ENCODE data around the gene PDC. TPM values are rescaled to one million over a fixed set of nuclear protein-coding genes. Genes with fewer than 3 reads are reported as not detected.
"Not testable (repeated sequence)": the region's sequence is repeated elsewhere in the genome, so short reads cannot be mapped to it uniquely, and the experiment has no call there.

Gene PDC
- total and polyA plus RNA-seq, 5 experiments from 2014 or later, result not detected

- H3K4me1 Mint-ChIP-seq, result no peaks in the 10 kb centered on the region
Observed at GRCh38 chr1:186486061-186486460, 25.1 kb upstream of the PDC start.

GRCh38 chr1:186483561-186483960 lies 22.6 kb upstream of the PDC start:
- H3K27me3 Mint-ChIP-seq, result peaks cover 0 to 4% (median 0%) of the 10 kb centered on the region in 5 donors
- no peak overlapping the region for H3K4me3 Mint-ChIP-seq
- ATAC-seq, result no peak
- no peaks in the 10 kb centered on the region for H3K36me3 Mint-ChIP-seq
- H3K9me3 Mint-ChIP-seq, result no peaks in the 10 kb centered on the region
- no peaks in the 10 kb centered on the region for H3K4me1 Mint-ChIP-seq
- H3K27ac Mint-ChIP-seq, result no peak overlapping the region
- POLR2A ChIA-PET, result no interaction called here
- no peak for DNase-seq

More at GRCh38 chr1:186486061-186486460, 25.1 kb upstream of the PDC start:
- peaks cover 0 to 4% (median 0%) of the 10 kb centered on the region in 5 donors for H3K27me3 Mint-ChIP-seq
- ATAC-seq (no peak), DNase-seq (no peak)
- no peaks in the 10 kb centered on the region for H3K9me3 Mint-ChIP-seq
- H3K36me3 Mint-ChIP-seq, result no peaks in the 10 kb centered on the region
- POLR2A ChIA-PET, result no interaction called here
- H3K27ac Mint-ChIP-seq, result no peak overlapping the region
- no peak overlapping the region for H3K4me3 Mint-ChIP-seq

DNA sequence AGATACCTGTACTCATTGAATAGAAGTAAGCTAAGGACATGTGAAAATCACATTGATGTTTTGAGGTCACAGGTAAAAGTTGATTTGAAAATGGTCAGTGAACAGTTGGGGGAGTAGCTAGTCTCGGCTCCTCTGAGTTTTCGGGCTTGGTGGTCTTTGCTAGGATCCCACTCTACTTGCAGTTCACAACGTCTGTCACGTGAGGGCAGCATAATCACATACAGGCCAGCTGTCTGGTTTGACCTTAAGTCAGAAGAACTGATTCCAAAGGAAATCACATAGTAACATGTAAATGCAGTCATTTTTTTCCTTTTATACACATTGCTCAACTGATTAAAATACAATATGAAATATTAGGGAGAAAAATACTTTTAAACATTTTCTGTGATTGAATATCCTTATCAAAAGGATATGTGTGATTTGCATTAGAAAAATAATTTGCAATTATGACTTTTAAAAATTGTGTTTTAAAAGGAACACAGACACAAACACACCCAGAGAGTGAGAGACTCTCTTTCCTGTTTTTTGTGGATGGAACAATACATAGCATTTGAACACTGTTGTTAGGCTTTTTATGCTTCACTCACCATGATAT lies 21.8 kb upstream of the PDC start:
- H3K27me3 Mint-ChIP-seq, result peaks cover 0 to 4% (median 0%) of the 10 kb centered on the region in 5 donors
- no peaks in the 10 kb centered on the region for H3K9me3 Mint-ChIP-seq
- peak; percentile 2 to 66 (median 34) for DNase-seq
- no peaks in the 10 kb centered on the region for H3K4me1 Mint-ChIP-seq
- ATAC-seq, result peak in 1 of 2 donors; percentile 33
- H3K27ac Mint-ChIP-seq, result no peak overlapping the region
- no peak overlapping the region for H3K4me3 Mint-ChIP-seq
- no peaks in the 10 kb centered on the region for H3K36me3 Mint-ChIP-seq
- POLR2A ChIA-PET, result no interaction called here

DNA sequence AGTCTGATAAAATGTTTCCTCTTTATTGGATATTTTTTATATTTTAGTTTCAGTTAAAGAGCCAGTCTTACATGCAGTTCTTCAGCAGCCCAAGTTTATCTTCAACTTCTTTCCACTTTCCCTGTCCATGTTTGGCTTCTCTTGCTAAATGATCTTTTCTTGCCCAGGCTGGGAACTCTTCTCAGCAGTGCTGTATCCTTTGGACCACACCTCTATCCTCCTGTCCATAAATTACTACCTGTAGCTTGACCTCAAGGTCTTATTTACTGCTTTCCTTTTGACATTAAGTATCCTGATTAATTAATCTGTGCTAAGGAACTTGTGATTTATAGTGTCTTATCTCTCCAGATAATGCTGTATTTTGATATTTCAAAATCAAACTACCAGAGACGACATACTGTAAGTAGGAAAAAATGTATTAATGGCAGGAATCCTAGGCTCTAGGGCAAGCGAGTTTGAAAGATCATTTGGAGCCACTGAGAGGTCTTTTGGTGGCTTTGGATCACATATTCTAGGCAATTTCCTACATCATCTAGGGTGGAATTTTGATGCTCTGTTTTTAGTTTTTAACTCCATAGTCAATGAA lies 20.5 kb upstream of the PDC start:
- POLR2A ChIA-PET, result no interaction called here
- DNase-seq, result no peak
- ATAC-seq, result no peak
- Mint-ChIP-seq H3K4me3 (no peak overlapping the region), H3K27ac (no peak overlapping the region), H3K4me1 (no peaks in the 10 kb centered on the region), H3K36me3 (no peaks in the 10 kb centered on the region), H3K9me3 (no peaks in the 10 kb centered on the region), H3K27me3 (peaks cover 0 to 4% (median 0%) of the 10 kb centered on the region in 5 donors)

DNA sequence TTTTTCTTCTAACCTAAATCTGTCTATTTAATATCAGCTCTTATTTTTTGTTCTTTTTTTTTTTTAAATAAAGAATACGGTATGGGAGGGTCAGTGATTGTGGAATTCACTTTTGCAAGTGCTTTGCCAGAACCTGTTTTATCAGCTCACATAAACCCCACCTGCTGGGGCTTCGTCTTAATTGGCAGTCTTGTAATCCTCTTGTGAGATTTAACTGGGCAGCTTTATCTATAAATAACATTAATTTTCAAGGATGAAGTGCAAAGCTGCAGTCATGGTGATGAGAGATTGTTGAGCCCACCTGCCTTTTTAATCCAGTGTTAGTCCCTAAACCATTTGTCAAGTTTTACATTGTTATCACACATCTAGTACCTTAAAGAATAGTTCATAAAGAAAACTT lies 18.2 kb upstream of the PDC start:
- H3K27me3 Mint-ChIP-seq, result no peaks in the 10 kb centered on the region
- no peak overlapping the region for H3K27ac Mint-ChIP-seq
- no peaks in the 10 kb centered on the region for H3K4me1 Mint-ChIP-seq
- no peak overlapping the region for H3K4me3 Mint-ChIP-seq
- H3K9me3 Mint-ChIP-seq, result no peaks in the 10 kb centered on the region
- ATAC-seq (no peak), DNase-seq (no peak)
- H3K36me3 Mint-ChIP-seq, result no peaks in the 10 kb centered on the region
- POLR2A ChIA-PET, result no interaction called here

DNA sequence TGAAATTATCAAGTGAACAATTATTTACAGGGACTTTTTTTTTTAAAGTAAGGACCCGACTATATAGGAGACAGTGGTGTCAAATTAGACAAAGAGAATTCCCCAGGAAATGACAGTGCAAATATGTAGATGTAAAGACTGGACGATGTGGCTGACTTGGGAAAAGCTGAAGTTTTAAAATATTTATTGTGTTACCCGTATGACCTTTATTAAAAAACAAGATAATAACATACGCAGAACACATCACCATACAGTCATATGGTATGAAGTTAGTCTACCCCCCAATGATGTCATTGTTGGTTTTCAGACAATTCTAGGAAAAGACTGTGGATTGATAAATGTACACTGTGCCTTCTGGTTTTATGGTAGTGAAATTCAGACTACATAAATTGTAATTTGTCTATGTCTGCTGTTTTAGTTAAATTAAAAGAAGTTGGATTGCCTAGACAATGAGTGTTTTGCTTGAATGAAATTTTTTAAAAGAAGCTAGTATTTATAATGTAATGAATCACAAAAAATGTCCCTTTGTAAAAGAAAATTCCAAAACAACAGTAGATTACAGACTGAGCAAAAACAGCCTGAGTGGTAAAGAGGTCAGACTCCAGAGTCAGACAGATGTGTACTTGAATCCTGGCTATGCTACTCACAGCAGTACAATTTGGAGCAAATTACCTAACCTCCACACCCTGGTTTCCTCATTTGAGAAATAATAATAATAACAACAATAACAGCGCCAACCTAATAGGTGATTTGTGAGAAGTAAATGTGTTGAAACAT lies 15.5 kb upstream of the PDC start:
- H3K4me3 Mint-ChIP-seq, result no peak overlapping the region
- H3K36me3 Mint-ChIP-seq, result peaks cover 0 to 2% (median 0%) of the 10 kb centered on the region in 3 donors
- no peaks in the 10 kb centered on the region for H3K4me1 Mint-ChIP-seq
- POLR2A ChIA-PET, result no interaction called here
- no peaks in the 10 kb centered on the region for H3K27me3 Mint-ChIP-seq
- H3K9me3 Mint-ChIP-seq, result no peaks in the 10 kb centered on the region
- DNase-seq, result no peak
- no peak for ATAC-seq
- no peak overlapping the region for H3K27ac Mint-ChIP-seq

DNA sequence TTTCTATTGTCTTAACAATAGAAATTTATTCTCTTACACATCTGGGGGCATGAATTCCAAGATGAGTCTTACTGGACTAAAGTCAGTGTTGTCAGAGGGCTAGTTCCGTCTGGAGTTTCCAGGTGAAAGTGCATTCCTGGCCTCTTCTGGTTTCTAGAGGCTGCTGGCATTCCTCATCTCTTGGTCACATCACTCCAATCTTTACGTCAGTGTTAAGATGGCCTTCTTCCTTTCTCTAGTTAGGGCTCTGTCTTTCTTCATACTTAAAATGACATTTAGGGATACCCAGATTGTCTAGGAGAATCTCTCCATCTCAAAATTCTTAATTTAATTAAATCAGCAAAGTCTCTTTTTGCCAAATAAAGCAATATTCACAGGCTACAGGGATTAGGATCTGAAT lies 13.3 kb upstream of the PDC start:
- Mint-ChIP-seq H3K9me3 (no peaks in the 10 kb centered on the region), H3K36me3 (peaks cover 0 to 2% (median 0%) of the 10 kb centered on the region in 3 donors), H3K27ac (no peak overlapping the region), H3K27me3 (no peaks in the 10 kb centered on the region), H3K4me3 (no peak overlapping the region), H3K4me1 (no peaks in the 10 kb centered on the region)
- ATAC-seq, result no peak
- no peak for DNase-seq
- POLR2A ChIA-PET, result no interaction called here

DNA sequence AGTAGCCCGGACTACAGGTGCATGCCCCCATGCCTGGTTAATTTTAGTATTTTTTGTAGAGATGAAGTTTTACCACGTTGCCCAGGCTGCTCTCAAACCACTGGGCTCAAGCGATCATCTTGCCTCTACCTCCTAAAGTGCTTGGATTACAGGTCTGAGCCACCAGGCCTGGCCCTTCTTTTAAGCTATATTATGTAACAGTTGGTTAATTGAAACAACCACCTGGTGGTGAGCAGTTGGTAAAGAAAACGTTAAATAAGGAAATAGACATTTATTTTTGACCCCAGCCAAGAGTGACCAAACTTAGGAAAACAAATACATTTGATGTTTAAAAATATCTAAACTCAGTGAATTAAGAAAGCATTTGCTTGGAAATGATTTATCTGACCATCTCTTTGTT lies 12.1 kb upstream of the PDC start:
- Mint-ChIP-seq H3K4me1 (no peaks in the 10 kb centered on the region), H3K4me3 (no peak overlapping the region), H3K27ac (no peak overlapping the region), H3K36me3 (peaks cover 0 to 2% (median 0%) of the 10 kb centered on the region in 3 donors), H3K9me3 (no peaks in the 10 kb centered on the region), H3K27me3 (peaks cover 0 to 2% (median 0%) of the 10 kb centered on the region in 5 donors)
- POLR2A ChIA-PET, result no interaction called here
- ATAC-seq, result no peak
- no peak for DNase-seq

DNA sequence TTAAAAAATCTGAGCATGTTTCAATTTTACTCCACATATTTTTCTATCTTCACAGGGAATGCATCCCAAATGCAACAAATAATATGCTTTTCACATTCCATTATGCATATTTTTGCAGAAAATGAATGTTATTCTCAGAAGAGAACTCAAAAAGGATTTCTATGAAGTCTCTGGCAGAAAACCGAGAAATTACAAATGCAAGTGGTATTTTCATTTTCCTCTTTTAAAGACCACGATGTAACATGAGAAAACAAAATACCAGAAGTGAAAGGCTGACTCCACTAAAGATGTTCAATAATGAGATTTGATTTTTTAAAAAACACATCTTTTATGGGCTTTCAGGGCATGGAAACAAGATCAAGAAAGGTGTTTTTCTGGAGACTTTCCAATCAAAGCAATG lies 5.0 kb upstream of the PDC start:
- no peak overlapping the region for H3K27ac Mint-ChIP-seq

DNA sequence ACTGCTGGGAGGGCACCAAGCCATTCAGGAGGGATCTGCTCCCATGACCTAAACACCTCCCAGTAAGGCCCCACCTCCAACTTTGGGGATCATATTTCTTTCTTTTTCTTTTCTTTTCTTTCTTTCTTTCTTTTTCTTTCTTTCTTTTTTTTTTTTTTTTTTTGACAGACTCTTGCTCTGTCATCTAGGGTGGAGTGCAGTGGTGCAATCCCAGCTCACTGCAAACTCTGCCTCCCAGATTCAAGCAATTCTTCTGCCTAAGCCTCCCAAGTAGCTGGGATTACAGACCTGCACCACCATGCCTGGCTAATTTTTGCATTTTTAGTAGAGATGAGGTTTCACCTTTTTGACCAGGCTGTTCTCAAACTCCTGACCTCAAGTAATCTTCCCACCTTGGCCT lies 4.6 kb upstream of the PDC start:
- POLR2A ChIA-PET, DNase-seq, ATAC-seq, H3K4me1 Mint-ChIP-seq, H3K4me3 Mint-ChIP-seq, H3K9me3 Mint-ChIP-seq, H3K27ac Mint-ChIP-seq, H3K36me3 Mint-ChIP-seq: not testable (repeated sequence)
- H3K27me3 Mint-ChIP-seq, result peaks cover 6 to 14% (median 9%) of the 10 kb centered on the region in 5 donors

More for the DNA sequence above, 5.0 kb upstream of the PDC start:
- Mint-ChIP-seq H3K9me3 (peaks cover 0 to 3% (median 0%) of the 10 kb centered on the region in 9 donors), H3K4me1 (no peaks in the 10 kb centered on the region), H3K4me3 (no peak overlapping the region), H3K27me3 (peaks cover 6 to 14% (median 9%) of the 10 kb centered on the region in 5 donors), H3K36me3 (peaks cover 0 to 5% (median 0%) of the 10 kb centered on the region in 3 donors)
- DNase-seq (no peak), ATAC-seq (no peak)
- POLR2A ChIA-PET, result no interaction called here

GRCh38 chr1:186463926-186464325 lies 3.0 kb upstream of the PDC start:
- H3K27ac Mint-ChIP-seq, result no peak overlapping the region

GRCh38 chr1:186463511-186463910 lies 2.6 kb upstream of the PDC start:
- no peak overlapping the region for H3K27ac Mint-ChIP-seq
- H3K4me1 Mint-ChIP-seq, result no peaks in the 10 kb centered on the region
- DNase-seq (no peak), ATAC-seq (no peak)
- H3K4me3 Mint-ChIP-seq, result no peak overlapping the region
- peaks cover 0 to 3% (median 0%) of the 10 kb centered on the region in 9 donors for H3K9me3 Mint-ChIP-seq
- peaks cover 6 to 14% (median 9%) of the 10 kb centered on the region in 5 donors for H3K27me3 Mint-ChIP-seq
- peaks cover 0 to 5% (median 0%) of the 10 kb centered on the region in 3 donors for H3K36me3 Mint-ChIP-seq
- POLR2A ChIA-PET, result no interaction called here

More at GRCh38 chr1:186463926-186464325, 3.0 kb upstream of the PDC start:
- H3K4me1 Mint-ChIP-seq, result no peaks in the 10 kb centered on the region
- DNase-seq, result no peak
- H3K4me3 Mint-ChIP-seq, result no peak overlapping the region
- peaks cover 0 to 3% (median 0%) of the 10 kb centered on the region in 9 donors for H3K9me3 Mint-ChIP-seq
- no peak for ATAC-seq
- H3K27me3 Mint-ChIP-seq, result peaks cover 6 to 14% (median 9%) of the 10 kb centered on the region in 5 donors
- POLR2A ChIA-PET, result no interaction called here
- H3K36me3 Mint-ChIP-seq, result peaks cover 0 to 5% (median 0%) of the 10 kb centered on the region in 3 donors

GRCh38 chr1:186459161-186459560 lies 1.8 kb downstream of the PDC start:
- H3K4me3 Mint-ChIP-seq, H3K36me3 Mint-ChIP-seq, POLR2A ChIA-PET, DNase-seq, H3K27ac Mint-ChIP-seq, H3K27me3 Mint-ChIP-seq, H3K9me3 Mint-ChIP-seq, H3K4me1 Mint-ChIP-seq, ATAC-seq: not testable (repeated sequence)

Data from naive thymus-derived CD8-positive, alpha-beta T cell (primary cell).